MCF 10A (cell line): ENCODE results near the gene CC2D1A. TPM values are rescaled to one million over a fixed set of nuclear protein-coding genes. Genes with fewer than 3 reads are reported as not detected.

ENCODE experiments used
- BruUV-seq: library from RNA; stranded (reverse); fragments of 400-500 nt; replicated peaks from 2 replicates; lab custom pipeline; 2021; lab: Mats Ljungman, UMichigan
- CTCF ChIA-PET: fragments of 300-600 bp; sonication (Branson Sonifier 250); formaldehyde crosslinking; extraction: SDS; loops from one replicate; lab custom pipeline; 2021; ENCODE audit warnings: antibody characterized with exemption, inconsistent platforms; lab: Yijun Ruan, JAX
- POLR2A ChIA-PET: fragments of 300-600, 350-650 bp; sonication (Branson Sonifier 250); formaldehyde crosslinking; extraction: SDS; loops from one replicate; lab custom pipeline; 2020; ENCODE audit warnings: antibody characterized with exemption, inconsistent platforms; lab: Yijun Ruan, JAX
- DNase-seq: peaks from one replicate; pipeline ENCODE4 v3.0.0-alpha.2; 2018; ENCODE audit not compliant: unreplicated experiment
- H3K27ac Mint-ChIP-seq: one replicate; pipeline ENCODE4 v1.8.0; 2022; ENCODE audit warnings: mild to moderate bottlenecking, low read depth, mixed read lengths; ENCODE audit not compliant: unreplicated experiment
- H3K27me3 Mint-ChIP-seq: one replicate; pipeline ENCODE4 v1.8.0; 2022; ENCODE audit warnings: mixed read lengths; ENCODE audit not compliant: insufficient read depth, unreplicated experiment
- H3K36me3 Mint-ChIP-seq: one replicate; pipeline ENCODE4 v1.8.0; 2022; ENCODE audit warnings: mild to moderate bottlenecking, moderate library complexity, mixed read lengths; ENCODE audit not compliant: insufficient read depth, unreplicated experiment
- H3K4me1 Mint-ChIP-seq: one replicate; pipeline ENCODE4 v1.8.0; 2022; ENCODE audit warnings: mixed read lengths; ENCODE audit not compliant: insufficient read depth, unreplicated experiment
- H3K4me3 Mint-ChIP-seq: one replicate; pipeline ENCODE4 v1.8.0; 2022; ENCODE audit warnings: mild to moderate bottlenecking, moderate library complexity, mixed read lengths; ENCODE audit not compliant: unreplicated experiment
- H3K9me3 Mint-ChIP-seq: one replicate; pipeline ENCODE4 v1.8.0; 2022; ENCODE audit warnings: mixed read lengths; ENCODE audit not compliant: unreplicated experiment
- intact Hi-C: fragments of 100-400 bp; cut with micrococcal nuclease; formaldehyde crosslinking; loops from 2 replicates; pipeline ENCODE4 v1.14.1; 2022
- total RNA-seq: library from RNA; stranded (reverse); gene quantifications from 2 replicates; pipeline ENCODE4 v1.2.3, GENCODE V29; 2022
- TF ChIP-seq, protein P1 (sequence below): fragments of 200-600 bp; IDR thresholded peaks from one replicate; pipeline ENCODE4 v1.8.0; 2022; ENCODE audit warnings: antibody characterized with exemption, mild to moderate bottlenecking; ENCODE audit not compliant: unreplicated experiment

The CC2D1A gene
- total RNA-seq, 1 experiment from 2014 or later, result 36.7 TPM

DNA sequence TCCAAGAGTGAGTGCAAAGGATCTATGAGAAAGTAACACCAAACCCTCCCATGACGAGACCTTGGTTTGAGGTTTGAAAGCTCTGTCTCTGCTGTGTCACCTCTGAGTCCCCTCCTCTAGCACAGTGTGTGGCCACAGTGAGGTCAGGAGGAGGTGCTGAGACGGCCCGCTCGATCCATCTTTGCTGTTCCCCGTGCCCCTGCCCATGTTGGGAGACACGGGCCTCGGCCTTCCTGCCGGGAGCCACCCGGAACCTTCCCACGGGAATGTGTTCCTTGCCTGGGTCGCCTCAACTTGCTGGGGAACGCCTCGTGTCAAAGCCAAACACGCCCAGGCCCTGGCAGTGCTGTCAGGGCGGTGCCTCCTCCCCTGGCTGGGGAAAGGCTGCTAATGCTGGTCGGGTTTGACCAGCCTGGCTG is 19.0 kb upstream of the CC2D1A start:
- Mint-ChIP-seq H3K36me3 (no peaks in the 10 kb centered on the region), H3K9me3 (no peaks in the 10 kb centered on the region), H3K4me1 (peaks cover 7% of the 10 kb centered on the region), H3K27me3 (no peaks in the 10 kb centered on the region), H3K27ac (no peak overlapping the region), H3K4me3 (no peak overlapping the region)
- no TSS peak for BruUV-seq
- CTCF ChIA-PET, result interaction anchor here (0.5 to 1.7 kb wide), 10 partner anchors 66 to 694 kb away, joined by 3 to 6 read pairs (median 4); partner anchors contain the start of gene IL27RA
- TF ChIP-seq, protein P1, sequence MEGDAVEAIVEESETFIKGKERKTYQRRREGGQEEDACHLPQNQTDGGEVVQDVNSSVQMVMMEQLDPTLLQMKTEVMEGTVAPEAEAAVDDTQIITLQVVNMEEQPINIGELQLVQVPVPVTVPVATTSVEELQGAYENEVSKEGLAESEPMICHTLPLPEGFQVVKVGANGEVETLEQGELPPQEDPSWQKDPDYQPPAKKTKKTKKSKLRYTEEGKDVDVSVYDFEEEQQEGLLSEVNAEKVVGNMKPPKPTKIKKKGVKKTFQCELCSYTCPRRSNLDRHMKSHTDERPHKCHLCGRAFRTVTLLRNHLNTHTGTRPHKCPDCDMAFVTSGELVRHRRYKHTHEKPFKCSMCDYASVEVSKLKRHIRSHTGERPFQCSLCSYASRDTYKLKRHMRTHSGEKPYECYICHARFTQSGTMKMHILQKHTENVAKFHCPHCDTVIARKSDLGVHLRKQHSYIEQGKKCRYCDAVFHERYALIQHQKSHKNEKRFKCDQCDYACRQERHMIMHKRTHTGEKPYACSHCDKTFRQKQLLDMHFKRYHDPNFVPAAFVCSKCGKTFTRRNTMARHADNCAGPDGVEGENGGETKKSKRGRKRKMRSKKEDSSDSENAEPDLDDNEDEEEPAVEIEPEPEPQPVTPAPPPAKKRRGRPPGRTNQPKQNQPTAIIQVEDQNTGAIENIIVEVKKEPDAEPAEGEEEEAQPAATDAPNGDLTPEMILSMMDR, result no peak
- intact Hi-C loops, result no loop called here
- DNase-seq, result no peak
- POLR2A ChIA-PET, result interaction anchor here (0.6 to 1.0 kb wide), 6 partner anchors 27 to 684 kb away, joined by 3 to 4 read pairs (median 3); partner anchors contain the start of gene PODNL1

DNA sequence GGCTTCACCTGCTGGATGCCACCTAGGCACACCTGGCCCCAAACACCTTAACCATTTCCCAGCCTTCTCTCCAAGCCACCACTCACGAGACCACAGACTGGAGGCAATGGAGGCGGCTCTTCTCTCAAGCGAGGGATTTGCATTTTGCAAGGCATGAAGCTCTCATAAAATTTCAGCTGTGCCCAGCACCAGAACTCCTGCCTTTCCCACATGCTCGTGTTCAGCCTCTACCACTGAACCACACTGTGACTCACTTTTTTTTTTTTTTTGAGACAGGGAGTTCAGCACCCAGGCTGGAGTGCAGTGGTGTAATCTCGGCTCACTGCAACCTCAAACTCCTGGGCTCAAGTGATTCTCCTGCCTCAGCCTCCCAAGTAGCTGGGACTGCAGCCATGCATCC is 18.5 kb upstream of the CC2D1A start:
- POLR2A ChIA-PET, result interaction anchor here (0.6 to 1.0 kb wide), 6 partner anchors 16 to 193 kb away, joined by 3 to 4 read pairs (median 4); partner anchors contain the start of gene PODNL1
- H3K27me3 Mint-ChIP-seq, result no peaks in the 10 kb centered on the region
- H3K4me1 Mint-ChIP-seq, result peaks cover 7% of the 10 kb centered on the region
- H3K36me3 Mint-ChIP-seq, result no peaks in the 10 kb centered on the region
- no peak overlapping the region for H3K27ac Mint-ChIP-seq
- intact Hi-C loops, result no loop called here
- DNase-seq, result peak; percentile 38
- H3K4me3 Mint-ChIP-seq, result no peak overlapping the region
- H3K9me3 Mint-ChIP-seq, result no peaks in the 10 kb centered on the region
- CTCF ChIA-PET, result interaction anchor here (0.5 to 1.7 kb wide), 10 partner anchors 21 to 695 kb away, joined by 3 to 5 read pairs (median 3); partner anchors contain the start of gene IL27RA
- BruUV-seq, result no TSS peak
- TF ChIP-seq, protein P1, result no peak

DNA sequence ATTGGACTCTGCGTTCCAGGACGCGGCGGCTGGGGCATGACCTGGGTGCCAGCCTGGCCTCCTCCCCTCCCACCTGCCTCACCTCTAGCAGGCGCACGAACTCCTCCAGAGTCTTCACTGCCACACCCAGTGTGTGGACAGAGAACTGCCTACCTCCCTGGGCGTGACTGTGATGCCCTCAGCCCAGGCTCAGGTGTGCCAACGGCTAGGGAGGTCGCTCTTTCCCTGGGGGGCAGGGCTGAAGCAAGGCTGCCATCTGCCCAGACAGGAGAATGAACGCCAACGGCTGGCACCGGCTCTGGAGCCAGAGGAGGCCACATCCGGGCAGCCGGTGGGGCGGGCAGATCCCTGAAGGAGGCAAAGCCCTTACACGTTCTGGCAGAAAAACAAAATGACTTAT is 17.7 kb upstream of the CC2D1A start:
- POLR2A ChIA-PET, result interaction anchor here (0.5 to 1.0 kb wide), 4 partner anchors 115 to 833 kb away, joined by 3 to 4 read pairs (median 4); no protein-coding TSS in a partner anchor
- TF ChIP-seq, protein P1, result no peak
- CTCF ChIA-PET, result interaction anchor here (0.8 to 1.3 kb wide), 2 partner anchors 8 to 20 kb away, joined by 3 read pairs; no protein-coding TSS in a partner anchor
- H3K4me3 Mint-ChIP-seq, result no peak overlapping the region
- no TSS peak for BruUV-seq
- peaks cover 7% of the 10 kb centered on the region for H3K4me1 Mint-ChIP-seq
- H3K27me3 Mint-ChIP-seq, result no peaks in the 10 kb centered on the region
- DNase-seq, result peak; percentile 41
- no peak overlapping the region for H3K27ac Mint-ChIP-seq
- intact Hi-C loops, result no loop called here
- H3K36me3 Mint-ChIP-seq, result no peaks in the 10 kb centered on the region
- no peaks in the 10 kb centered on the region for H3K9me3 Mint-ChIP-seq

DNA sequence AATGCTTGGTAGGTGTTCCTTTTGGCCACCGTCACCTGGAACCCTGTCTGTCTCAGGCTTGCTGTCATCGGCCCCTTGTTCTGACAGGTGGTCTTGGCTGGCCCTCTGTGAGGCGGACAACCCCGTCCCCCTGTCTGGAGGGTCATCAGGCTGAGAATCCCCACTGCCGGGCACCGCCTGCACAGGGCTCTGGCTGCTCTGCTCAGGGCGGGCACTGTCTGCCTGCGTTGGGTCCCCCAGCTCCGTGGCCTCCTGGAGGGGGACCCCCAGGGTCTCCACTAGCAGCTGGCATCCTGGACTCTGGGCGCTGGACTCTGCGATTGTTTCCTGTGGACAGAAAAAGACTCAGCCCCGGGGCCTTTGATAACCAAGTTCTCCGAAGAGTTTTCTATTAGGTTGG is 15.9 kb upstream of the CC2D1A start:
- intact Hi-C loops, result no loop called here
- H3K36me3 Mint-ChIP-seq, result no peaks in the 10 kb centered on the region
- H3K4me3 Mint-ChIP-seq, result no peak overlapping the region
- H3K4me1 Mint-ChIP-seq, result peaks cover 7% of the 10 kb centered on the region
- no peak for DNase-seq
- TF ChIP-seq, protein P1, result no peak
- no peaks in the 10 kb centered on the region for H3K9me3 Mint-ChIP-seq
- H3K27ac Mint-ChIP-seq, result no peak overlapping the region
- ChIA-PET POLR2A (no interaction called here), CTCF (no interaction called here)
- H3K27me3 Mint-ChIP-seq, result no peaks in the 10 kb centered on the region
- no TSS peak for BruUV-seq
